Adipocyte (in vitro differentiated cells): Measurements from ENCODE around the gene DUSP19.
"Not testable (repeated sequence)": the region's sequence is repeated elsewhere in the genome, so short reads cannot be mapped to it uniquely, and the experiment has no call there.

Experiments
- DNase-seq: peaks from one replicate; pipeline ENCODE4 v3.0.0-alpha.2; 2015; ENCODE audit warnings: low read depth
- H3K27me3 ChIP-seq: replicated peaks from 2 replicates; pipeline ENCODE4 v1.7.0; 2013; ENCODE audit warnings: mild to moderate bottlenecking, low read length, moderate library complexity; ENCODE audit not compliant: control insufficient read depth, insufficient read depth
- H3K36me3 ChIP-seq: 2 replicates; pipeline ENCODE4 v1.7.0; 2013; ENCODE audit warnings: low read length, mild to moderate bottlenecking, moderate library complexity; ENCODE audit not compliant: control insufficient read depth, insufficient read depth, severe bottlenecking
- H3K4me1 ChIP-seq: 2 replicates; pipeline ENCODE4 v1.7.0; 2013; ENCODE audit warnings: mild to moderate bottlenecking, low read length, moderate library complexity; ENCODE audit not compliant: control insufficient read depth, insufficient read depth
- H3K4me3 ChIP-seq: 2 replicates; pipeline ENCODE4 v1.7.0; 2013; ENCODE audit warnings: mild to moderate bottlenecking, low read length, moderate library complexity
- H3K9ac ChIP-seq: 2 replicates; pipeline ENCODE4 v1.7.0; 2013; ENCODE audit warnings: mild to moderate bottlenecking, low read length, moderate library complexity
- H3K9me3 ChIP-seq: 2 replicates; pipeline ENCODE4 v1.7.0; 2013; ENCODE audit warnings: mild to moderate bottlenecking, low read length, moderate library complexity; ENCODE audit not compliant: control insufficient read depth

DUSP19 gene

GRCh38 chr2:183038341-183039300 lies 39.9 kb upstream of the DUSP19 start, which contains the start of gene NCKAP1:
TSS of gene NCKAP1 (minus strand) at chr2:183038457. CDS start at chr2:183038099, 358 bp downstream.
- Histone ChIP-seq H3K4me3 (peak within 1 kb of the TSS; percentile 84), H3K9me3 (no peaks in the 10 kb centered on the region)
- DNase-seq: peak; percentile 95

GRCh38 chr2:183040604-183041003 lies 37.9 kb upstream of the DUSP19 start:
- no peaks in the 10 kb centered on the region for H3K27me3 ChIP-seq
- no peaks in the 10 kb centered on the region for H3K36me3 ChIP-seq
- H3K4me1 ChIP-seq: peaks cover 14% of the 10 kb centered on the region
- no peak for DNase-seq
- no peaks in the 10 kb centered on the region for H3K9me3 ChIP-seq
- H3K4me3 ChIP-seq: no peak overlapping the region
- H3K9ac ChIP-seq: no peak overlapping the region

More at GRCh38 chr2:183038341-183039300, 39.9 kb upstream of the DUSP19 start, which contains the start of gene NCKAP1:
- H3K4me1 ChIP-seq: peaks cover 34% of the 10 kb centered on the region
- H3K36me3 ChIP-seq: no peaks in the 10 kb centered on the region
- no peaks in the 10 kb centered on the region for H3K27me3 ChIP-seq
- peak within 1 kb of the TSS; percentile 91 for H3K9ac ChIP-seq

GRCh38 chr2:183043580-183043979 lies 35.0 kb upstream of the DUSP19 start:
- not testable (repeated sequence) for H3K9me3 ChIP-seq, H3K9ac ChIP-seq, H3K4me1 ChIP-seq

GRCh38 chr2:183047486-183048125 lies 30.9 kb upstream of the DUSP19 start:
- H3K9ac ChIP-seq, H3K4me1 ChIP-seq, H3K36me3 ChIP-seq, H3K27me3 ChIP-seq, H3K9me3 ChIP-seq, DNase-seq, H3K4me3 ChIP-seq: not testable (repeated sequence)

More at GRCh38 chr2:183043580-183043979, 35.0 kb upstream of the DUSP19 start:
- not testable (repeated sequence) for H3K36me3 ChIP-seq, DNase-seq, H3K27me3 ChIP-seq, H3K4me3 ChIP-seq

- no peaks in the 10 kb centered on the region for H3K36me3 ChIP-seq
- H3K4me3 ChIP-seq: no peak overlapping the region
- no peaks in the 10 kb centered on the region for H3K4me1 ChIP-seq
- H3K9ac ChIP-seq: no peak overlapping the region
- H3K9me3 ChIP-seq: peaks cover 6% of the 10 kb centered on the region
- H3K27me3 ChIP-seq: peaks cover 7% of the 10 kb centered on the region
- no peak for DNase-seq
These were observed 29.1 kb upstream of the DUSP19 start for GRCh38 chr2:183049420-183049819.

GRCh38 chr2:183057333-183057985 lies 21.1 kb upstream of the DUSP19 start:
- DNase-seq: peak; percentile 3
- no peaks in the 10 kb centered on the region for H3K9me3 ChIP-seq
- no peaks in the 10 kb centered on the region for H3K36me3 ChIP-seq
- H3K9ac ChIP-seq: no peak overlapping the region
- peaks cover 19% of the 10 kb centered on the region for H3K4me1 ChIP-seq
- no peak overlapping the region for H3K4me3 ChIP-seq
- no peaks in the 10 kb centered on the region for H3K27me3 ChIP-seq

- Histone ChIP-seq H3K9me3 (no peaks in the 10 kb centered on the region), H3K9ac (no peak overlapping the region), H3K4me1 (peaks cover 22% of the 10 kb centered on the region), H3K27me3 (no peaks in the 10 kb centered on the region), H3K36me3 (no peaks in the 10 kb centered on the region), H3K4me3 (no peak overlapping the region)
- peak; percentile 84 for DNase-seq
These were observed 19.0 kb upstream of the DUSP19 start for GRCh38 chr2:183059561-183059960.

- H3K4me3 ChIP-seq: no peak overlapping the region
- no peak overlapping the region for H3K9ac ChIP-seq
- peaks cover 22% of the 10 kb centered on the region for H3K4me1 ChIP-seq
- no peaks in the 10 kb centered on the region for H3K9me3 ChIP-seq
- DNase-seq: no peak
- no peaks in the 10 kb centered on the region for H3K27me3 ChIP-seq
- H3K36me3 ChIP-seq: no peaks in the 10 kb centered on the region
These were observed 17.8 kb upstream of the DUSP19 start for GRCh38 chr2:183060571-183061231.

- DNase-seq: peak; percentile 36
- H3K27me3 ChIP-seq: no peaks in the 10 kb centered on the region
- H3K36me3 ChIP-seq: no peaks in the 10 kb centered on the region
- peaks cover 11% of the 10 kb centered on the region for H3K4me1 ChIP-seq
- no peak overlapping the region for H3K9ac ChIP-seq
- no peak overlapping the region for H3K4me3 ChIP-seq
- no peaks in the 10 kb centered on the region for H3K9me3 ChIP-seq
These were observed 15.5 kb upstream of the DUSP19 start for GRCh38 chr2:183063083-183063482.

GRCh38 chr2:183068561-183068960 lies 10.0 kb upstream of the DUSP19 start:
- Histone ChIP-seq H3K4me3 (no peak overlapping the region), H3K4me1 (no peaks in the 10 kb centered on the region), H3K9ac (no peak overlapping the region), H3K36me3 (no peaks in the 10 kb centered on the region), H3K9me3 (no peaks in the 10 kb centered on the region), H3K27me3 (no peaks in the 10 kb centered on the region)
- DNase-seq: no peak
